SJCRH30 (cell line): ENCODE data around the gene PHF20. TPM values are rescaled to one million over a fixed set of nuclear protein-coding genes. Genes with fewer than 3 reads are reported as not detected.
"Not testable (repeated sequence)": the region's sequence is repeated elsewhere in the genome, so short reads cannot be mapped to it uniquely, and the experiment has no call there.

Experiments used
- DNase-seq, 2 experiments: peaks; one replicate each; pipeline ENCODE4 v3.0.0-alpha.2; 2015 to 2020
- H3K27ac ChIP-seq: fragments of 250-450 bp; sonication (Bioruptor Pico); 2 replicates; pipeline ENCODE4 v1.5.1; 2020; ENCODE audit warnings: mild to moderate bottlenecking, moderate library complexity
- H3K27me3 ChIP-seq: fragments of 250-450 bp; sonication (Bioruptor Pico); 2 replicates; pipeline ENCODE4 v1.5.1; 2020; ENCODE audit warnings: mild to moderate bottlenecking, moderate library complexity
- H3K36me3 ChIP-seq: fragments of 250-450 bp; sonication (Bioruptor Pico); 2 replicates; pipeline ENCODE4 v1.5.1; 2020; ENCODE audit warnings: mild to moderate bottlenecking, moderate library complexity
- H3K4me1 ChIP-seq: fragments of 250-450 bp; sonication (Bioruptor Pico); 2 replicates; pipeline ENCODE4 v1.5.1; 2020; ENCODE audit warnings: mild to moderate bottlenecking, moderate library complexity
- H3K4me3 ChIP-seq: fragments of 250-450 bp; sonication (Bioruptor Pico); 2 replicates; pipeline ENCODE4 v1.5.1; 2020; ENCODE audit warnings: mild to moderate bottlenecking, moderate library complexity
- H3K9me3 ChIP-seq: fragments of 250-450 bp; sonication (Bioruptor Pico); replicated peaks from 2 replicates; pipeline ENCODE4 v1.5.1; 2020; ENCODE audit warnings: mild to moderate bottlenecking, moderate library complexity
- total RNA-seq: library from RNA; depleted of rRNA; stranded (reverse); fragments of >200 nt; shearing (Covaris generic); gene quantifications from 2 replicates; pipeline ENCODE4 v1.2.3, GENCODE V29; 2014

The PHF20 gene
- total RNA-seq, 1 experiment from 2014 or later, result 72.2 TPM

GRCh38 chr20:35888657-35889056, 116.8 kb downstream of the PHF20 start:
- Histone ChIP-seq H3K9me3 (no peaks in the 10 kb centered on the region), H3K27me3 (no peaks in the 10 kb centered on the region), H3K27ac (no peak overlapping the region), H3K4me1 (no peaks in the 10 kb centered on the region), H3K36me3 (peaks cover 5% of the 10 kb centered on the region; the same call in 1 of the 2 replicates), H3K4me3 (no peak overlapping the region)
- DNase-seq, result no peak

GRCh38 chr20:35891375-35891774, 119.6 kb downstream of the PHF20 start:
- no peak for DNase-seq
- Histone ChIP-seq H3K4me1 (no peaks in the 10 kb centered on the region), H3K27ac (no peak overlapping the region), H3K4me3 (no peak overlapping the region), H3K36me3 (peaks cover 5% of the 10 kb centered on the region; the same call in 1 of the 2 replicates), H3K27me3 (no peaks in the 10 kb centered on the region), H3K9me3 (no peaks in the 10 kb centered on the region)

- peaks cover 5% of the 10 kb centered on the region; the same call in 1 of the 2 replicates for H3K36me3 ChIP-seq
- no peaks in the 10 kb centered on the region for H3K4me1 ChIP-seq
- H3K4me3 ChIP-seq, result no peak overlapping the region
- H3K9me3 ChIP-seq, result no peaks in the 10 kb centered on the region
- DNase-seq, result no peak
- H3K27me3 ChIP-seq, result no peaks in the 10 kb centered on the region
- H3K27ac ChIP-seq, result no peak overlapping the region
These were observed 121.1 kb downstream of the PHF20 start for GRCh38 chr20:35892871-35893270.

- H3K27ac ChIP-seq, result no peak overlapping the region
- H3K36me3 ChIP-seq, result peaks cover 5% of the 10 kb centered on the region; the same call in 1 of the 2 replicates
- DNase-seq, result no peak
- H3K4me3 ChIP-seq, result no peak overlapping the region
- no peaks in the 10 kb centered on the region for H3K9me3 ChIP-seq
- H3K4me1 ChIP-seq, result no peaks in the 10 kb centered on the region
- H3K27me3 ChIP-seq, result no peaks in the 10 kb centered on the region
These were observed 122.1 kb downstream of the PHF20 start for GRCh38 chr20:35893942-35894341.

- H3K36me3 ChIP-seq, H3K4me3 ChIP-seq, H3K9me3 ChIP-seq, DNase-seq, H3K27ac ChIP-seq, H3K4me1 ChIP-seq, H3K27me3 ChIP-seq: not testable (repeated sequence)
These were observed 123.7 kb downstream of the PHF20 start for GRCh38 chr20:35895516-35895915.

GRCh38 chr20:35899064-35899463, 127.2 kb downstream of the PHF20 start:
- no peak overlapping the region for H3K4me3 ChIP-seq

GRCh38 chr20:35901230-35901629, 129.4 kb downstream of the PHF20 start:
- not testable (repeated sequence) for H3K9me3 ChIP-seq

More at GRCh38 chr20:35899064-35899463, 127.2 kb downstream of the PHF20 start:
- H3K36me3 ChIP-seq, result peaks cover 3% of the 10 kb centered on the region; the same call in 1 of the 2 replicates
- no peak overlapping the region for H3K27ac ChIP-seq
- no peaks in the 10 kb centered on the region for H3K9me3 ChIP-seq
- H3K4me1 ChIP-seq, result no peaks in the 10 kb centered on the region
- H3K27me3 ChIP-seq, result no peaks in the 10 kb centered on the region
- no peak for DNase-seq

GRCh38 chr20:35901678-35902544, 130.1 kb downstream of the PHF20 start:
- Histone ChIP-seq H3K27me3 (no peaks in the 10 kb centered on the region), H3K27ac (no peak overlapping the region), H3K4me3 (no peak overlapping the region), H3K36me3 (peaks cover 3% of the 10 kb centered on the region; the same call in 1 of the 2 replicates), H3K4me1 (no peaks in the 10 kb centered on the region), H3K9me3 (no peaks in the 10 kb centered on the region)
- DNase-seq, result peak; percentile 31 to 53

More at GRCh38 chr20:35901230-35901629, 129.4 kb downstream of the PHF20 start:
- not testable (repeated sequence) for H3K27me3 ChIP-seq, H3K4me1 ChIP-seq, H3K27ac ChIP-seq, DNase-seq, H3K36me3 ChIP-seq, H3K4me3 ChIP-seq

- Histone ChIP-seq H3K27me3 (no peaks in the 10 kb centered on the region), H3K4me1 (no peaks in the 10 kb centered on the region), H3K27ac (no peak overlapping the region), H3K4me3 (no peak overlapping the region), H3K9me3 (no peaks in the 10 kb centered on the region), H3K36me3 (peaks cover 3% of the 10 kb centered on the region; the same call in 1 of the 2 replicates)
- no peak for DNase-seq
These were observed 130.7 kb downstream of the PHF20 start for GRCh38 chr20:35902545-35902941.

- Histone ChIP-seq H3K36me3 (peaks cover 3% of the 10 kb centered on the region; the same call in 1 of the 2 replicates), H3K27ac (no peak overlapping the region), H3K4me1 (no peaks in the 10 kb centered on the region), H3K4me3 (no peak overlapping the region), H3K9me3 (no peaks in the 10 kb centered on the region), H3K27me3 (no peaks in the 10 kb centered on the region)
- no peak for DNase-seq
These were observed 132.0 kb downstream of the PHF20 start for GRCh38 chr20:35903843-35904242.

GRCh38 chr20:35904982-35905663, 133.3 kb downstream of the PHF20 start:
- no peak for DNase-seq
- H3K9me3 ChIP-seq, result no peaks in the 10 kb centered on the region
- H3K27me3 ChIP-seq, result no peaks in the 10 kb centered on the region
- no peak overlapping the region for H3K27ac ChIP-seq
- H3K4me1 ChIP-seq, result no peaks in the 10 kb centered on the region
- H3K36me3 ChIP-seq, result peaks cover under 1% of the 10 kb centered on the region; the same call in 1 of the 2 replicates
- H3K4me3 ChIP-seq, result no peak overlapping the region

- Histone ChIP-seq H3K9me3 (no peaks in the 10 kb centered on the region), H3K36me3 (no peaks in the 10 kb centered on the region; the same call in 1 of the 2 replicates), H3K4me3 (no peak overlapping the region), H3K27ac (no peak overlapping the region), H3K27me3 (no peaks in the 10 kb centered on the region), H3K4me1 (no peaks in the 10 kb centered on the region)
- DNase-seq, result no peak
These were observed 135.3 kb downstream of the PHF20 start for GRCh38 chr20:35907017-35907701.

- H3K9me3 ChIP-seq, result no peaks in the 10 kb centered on the region
- no peak overlapping the region for H3K27ac ChIP-seq
- DNase-seq, result no peak
- no peaks in the 10 kb centered on the region; the same call in 1 of the 2 replicates for H3K36me3 ChIP-seq
- H3K27me3 ChIP-seq, result no peaks in the 10 kb centered on the region
- no peaks in the 10 kb centered on the region for H3K4me1 ChIP-seq
- H3K4me3 ChIP-seq, result no peak overlapping the region
These were observed 136.2 kb downstream of the PHF20 start for GRCh38 chr20:35908007-35908406.

- H3K27me3 ChIP-seq, result no peaks in the 10 kb centered on the region
- H3K9me3 ChIP-seq, result no peaks in the 10 kb centered on the region
- no peak for DNase-seq
- H3K36me3 ChIP-seq, result peaks cover 6% of the 10 kb centered on the region; the same call in 1 of the 2 replicates
- no peak overlapping the region for H3K27ac ChIP-seq
- no peak overlapping the region for H3K4me3 ChIP-seq
- H3K4me1 ChIP-seq, result no peaks in the 10 kb centered on the region
These were observed 137.4 kb downstream of the PHF20 start for GRCh38 chr20:35909176-35909575.
